Measurements from ENCODE around the gene CFAP46.

DNA sequence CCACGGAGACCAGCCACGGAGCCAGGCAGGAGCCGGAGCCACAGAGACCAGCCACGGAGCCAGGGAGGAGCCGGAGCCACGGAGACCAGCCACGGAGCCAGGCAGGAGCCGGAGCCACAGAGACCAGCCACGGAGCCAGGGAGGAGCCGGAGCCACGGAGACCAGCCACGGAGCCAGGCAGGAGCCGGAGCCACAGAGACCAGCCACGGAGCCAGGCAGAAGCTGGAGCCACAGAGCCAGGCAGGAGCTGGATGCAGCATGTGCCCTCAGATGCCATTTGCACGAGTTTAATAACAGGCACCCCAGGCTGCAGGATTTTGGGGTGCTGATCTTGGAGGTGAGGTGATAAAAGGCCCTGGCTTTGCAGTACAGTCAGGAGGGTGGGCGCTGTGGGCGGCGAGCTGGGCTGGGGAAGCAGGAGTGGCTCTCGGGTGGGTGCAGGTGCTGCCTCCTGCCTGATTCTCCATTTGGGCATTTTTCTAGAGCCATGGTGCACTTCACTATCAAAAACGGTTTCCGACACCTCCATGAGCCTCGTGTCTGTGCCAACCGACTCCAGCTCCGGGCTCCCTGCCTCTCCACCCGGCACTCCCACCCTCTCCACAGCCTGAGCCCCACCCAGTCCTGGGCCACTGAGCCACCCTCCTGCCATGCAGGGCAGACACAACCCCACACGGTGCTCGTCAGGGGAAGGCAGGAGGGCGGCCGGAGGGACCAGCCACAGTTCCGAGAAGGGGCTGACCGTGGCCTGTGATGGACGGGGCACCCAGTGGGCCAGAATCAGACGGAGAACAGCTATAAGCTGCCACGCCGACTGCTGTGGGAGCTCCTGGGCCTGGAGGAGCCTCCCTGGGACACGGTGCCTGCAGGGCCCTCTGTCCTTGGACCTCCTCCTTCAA is 115.6 kb downstream of the CFAP46 start:
- TF ChIP-seq RAD21 (IDR thresholded peaks at IDR 0.05; ENCODE audit: insufficient read depth, low read depth, low read length), result no peak
- TF ChIP-seq EZH2 (IDR thresholded peaks at IDR 0.05; ENCODE audit: borderline replicate concordance, control insufficient read depth, low read depth, low read length), result no peak
- TF ChIP-seq, protein P1, sequence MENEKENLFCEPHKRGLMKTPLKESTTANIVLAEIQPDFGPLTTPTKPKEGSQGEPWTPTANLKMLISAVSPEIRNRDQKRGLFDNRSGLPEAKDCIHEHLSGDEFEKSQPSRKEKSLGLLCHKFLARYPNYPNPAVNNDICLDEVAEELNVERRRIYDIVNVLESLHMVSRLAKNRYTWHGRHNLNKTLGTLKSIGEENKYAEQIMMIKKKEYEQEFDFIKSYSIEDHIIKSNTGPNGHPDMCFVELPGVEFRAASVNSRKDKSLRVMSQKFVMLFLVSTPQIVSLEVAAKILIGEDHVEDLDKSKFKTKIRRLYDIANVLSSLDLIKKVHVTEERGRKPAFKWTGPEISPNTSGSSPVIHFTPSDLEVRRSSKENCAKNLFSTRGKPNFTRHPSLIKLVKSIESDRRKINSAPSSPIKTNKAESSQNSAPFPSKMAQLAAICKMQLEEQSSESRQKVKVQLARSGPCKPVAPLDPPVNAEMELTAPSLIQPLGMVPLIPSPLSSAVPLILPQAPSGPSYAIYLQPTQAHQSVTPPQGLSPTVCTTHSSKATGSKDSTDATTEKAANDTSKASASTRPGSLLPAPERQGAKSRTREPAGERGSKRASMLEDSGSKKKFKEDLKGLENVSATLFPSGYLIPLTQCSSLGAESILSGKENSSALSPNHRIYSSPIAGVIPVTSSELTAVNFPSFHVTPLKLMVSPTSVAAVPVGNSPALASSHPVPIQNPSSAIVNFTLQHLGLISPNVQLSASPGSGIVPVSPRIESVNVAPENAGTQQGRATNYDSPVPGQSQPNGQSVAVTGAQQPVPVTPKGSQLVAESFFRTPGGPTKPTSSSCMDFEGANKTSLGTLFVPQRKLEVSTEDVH (IDR thresholded peaks at IDR 0.05; ENCODE audit: low read depth, partially characterized antibody), result no peak
- TF ChIP-seq, protein P2, sequence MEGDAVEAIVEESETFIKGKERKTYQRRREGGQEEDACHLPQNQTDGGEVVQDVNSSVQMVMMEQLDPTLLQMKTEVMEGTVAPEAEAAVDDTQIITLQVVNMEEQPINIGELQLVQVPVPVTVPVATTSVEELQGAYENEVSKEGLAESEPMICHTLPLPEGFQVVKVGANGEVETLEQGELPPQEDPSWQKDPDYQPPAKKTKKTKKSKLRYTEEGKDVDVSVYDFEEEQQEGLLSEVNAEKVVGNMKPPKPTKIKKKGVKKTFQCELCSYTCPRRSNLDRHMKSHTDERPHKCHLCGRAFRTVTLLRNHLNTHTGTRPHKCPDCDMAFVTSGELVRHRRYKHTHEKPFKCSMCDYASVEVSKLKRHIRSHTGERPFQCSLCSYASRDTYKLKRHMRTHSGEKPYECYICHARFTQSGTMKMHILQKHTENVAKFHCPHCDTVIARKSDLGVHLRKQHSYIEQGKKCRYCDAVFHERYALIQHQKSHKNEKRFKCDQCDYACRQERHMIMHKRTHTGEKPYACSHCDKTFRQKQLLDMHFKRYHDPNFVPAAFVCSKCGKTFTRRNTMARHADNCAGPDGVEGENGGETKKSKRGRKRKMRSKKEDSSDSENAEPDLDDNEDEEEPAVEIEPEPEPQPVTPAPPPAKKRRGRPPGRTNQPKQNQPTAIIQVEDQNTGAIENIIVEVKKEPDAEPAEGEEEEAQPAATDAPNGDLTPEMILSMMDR (IDR thresholded peaks at IDR 0.05 in 2 of 3, conservative IDR thresholded peaks at IDR 0.05 in 1 of 3; ENCODE audit: control insufficient read depth in 2 of 3, extremely low read depth in 1 of 3, insufficient read depth in 1 of 3, low read depth in 3 of 3, low read length in 3 of 3), result no peak
- TF ChIP-seq, protein P3, sequence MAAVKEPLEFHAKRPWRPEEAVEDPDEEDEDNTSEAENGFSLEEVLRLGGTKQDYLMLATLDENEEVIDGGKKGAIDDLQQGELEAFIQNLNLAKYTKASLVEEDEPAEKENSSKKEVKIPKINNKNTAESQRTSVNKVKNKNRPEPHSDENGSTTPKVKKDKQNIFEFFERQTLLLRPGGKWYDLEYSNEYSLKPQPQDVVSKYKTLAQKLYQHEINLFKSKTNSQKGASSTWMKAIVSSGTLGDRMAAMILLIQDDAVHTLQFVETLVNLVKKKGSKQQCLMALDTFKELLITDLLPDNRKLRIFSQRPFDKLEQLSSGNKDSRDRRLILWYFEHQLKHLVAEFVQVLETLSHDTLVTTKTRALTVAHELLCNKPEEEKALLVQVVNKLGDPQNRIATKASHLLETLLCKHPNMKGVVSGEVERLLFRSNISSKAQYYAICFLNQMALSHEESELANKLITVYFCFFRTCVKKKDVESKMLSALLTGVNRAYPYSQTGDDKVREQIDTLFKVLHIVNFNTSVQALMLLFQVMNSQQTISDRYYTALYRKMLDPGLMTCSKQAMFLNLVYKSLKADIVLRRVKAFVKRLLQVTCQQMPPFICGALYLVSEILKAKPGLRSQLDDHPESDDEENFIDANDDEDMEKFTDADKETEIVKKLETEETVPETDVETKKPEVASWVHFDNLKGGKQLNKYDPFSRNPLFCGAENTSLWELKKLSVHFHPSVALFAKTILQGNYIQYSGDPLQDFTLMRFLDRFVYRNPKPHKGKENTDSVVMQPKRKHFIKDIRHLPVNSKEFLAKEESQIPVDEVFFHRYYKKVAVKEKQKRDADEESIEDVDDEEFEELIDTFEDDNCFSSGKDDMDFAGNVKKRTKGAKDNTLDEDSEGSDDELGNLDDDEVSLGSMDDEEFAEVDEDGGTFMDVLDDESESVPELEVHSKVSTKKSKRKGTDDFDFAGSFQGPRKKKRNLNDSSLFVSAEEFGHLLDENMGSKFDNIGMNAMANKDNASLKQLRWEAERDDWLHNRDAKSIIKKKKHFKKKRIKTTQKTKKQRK (IDR thresholded peaks at IDR 0.05; ENCODE audit: low read depth, low read length), result no peak
- TF ChIP-seq SUZ12 (IDR thresholded peaks at IDR 0.05; ENCODE audit: unreplicated experiment), result no peak
- TF ChIP-seq, protein P4, sequence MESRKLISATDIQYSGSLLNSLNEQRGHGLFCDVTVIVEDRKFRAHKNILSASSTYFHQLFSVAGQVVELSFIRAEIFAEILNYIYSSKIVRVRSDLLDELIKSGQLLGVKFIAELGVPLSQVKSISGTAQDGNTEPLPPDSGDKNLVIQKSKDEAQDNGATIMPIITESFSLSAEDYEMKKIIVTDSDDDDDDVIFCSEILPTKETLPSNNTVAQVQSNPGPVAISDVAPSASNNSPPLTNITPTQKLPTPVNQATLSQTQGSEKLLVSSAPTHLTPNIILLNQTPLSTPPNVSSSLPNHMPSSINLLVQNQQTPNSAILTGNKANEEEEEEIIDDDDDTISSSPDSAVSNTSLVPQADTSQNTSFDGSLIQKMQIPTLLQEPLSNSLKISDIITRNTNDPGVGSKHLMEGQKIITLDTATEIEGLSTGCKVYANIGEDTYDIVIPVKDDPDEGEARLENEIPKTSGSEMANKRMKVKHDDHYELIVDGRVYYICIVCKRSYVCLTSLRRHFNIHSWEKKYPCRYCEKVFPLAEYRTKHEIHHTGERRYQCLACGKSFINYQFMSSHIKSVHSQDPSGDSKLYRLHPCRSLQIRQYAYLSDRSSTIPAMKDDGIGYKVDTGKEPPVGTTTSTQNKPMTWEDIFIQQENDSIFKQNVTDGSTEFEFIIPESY (IDR thresholded peaks at IDR 0.05), result no peak
- TF ChIP-seq POLR2AphosphoS5 (IDR thresholded peaks at IDR 0.05; ENCODE audit: low read length), result no peak
- TF ChIP-seq, protein P5, sequence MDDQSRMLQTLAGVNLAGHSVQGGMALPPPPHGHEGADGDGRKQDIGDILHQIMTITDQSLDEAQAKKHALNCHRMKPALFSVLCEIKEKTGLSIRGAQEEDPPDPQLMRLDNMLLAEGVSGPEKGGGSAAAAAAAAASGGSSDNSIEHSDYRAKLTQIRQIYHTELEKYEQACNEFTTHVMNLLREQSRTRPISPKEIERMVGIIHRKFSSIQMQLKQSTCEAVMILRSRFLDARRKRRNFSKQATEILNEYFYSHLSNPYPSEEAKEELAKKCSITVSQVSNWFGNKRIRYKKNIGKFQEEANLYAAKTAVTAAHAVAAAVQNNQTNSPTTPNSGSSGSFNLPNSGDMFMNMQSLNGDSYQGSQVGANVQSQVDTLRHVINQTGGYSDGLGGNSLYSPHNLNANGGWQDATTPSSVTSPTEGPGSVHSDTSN (IDR thresholded peaks at IDR 0.05; ENCODE audit: insufficient replicate concordance, low read depth, low read length), result no peak
- TF ChIP-seq CEBPB (IDR thresholded peaks at IDR 0.05; ENCODE audit: borderline replicate concordance in 1 of 2, low read depth in 2 of 2, low read length in 2 of 2), result no peak
- TF ChIP-seq, protein P6, sequence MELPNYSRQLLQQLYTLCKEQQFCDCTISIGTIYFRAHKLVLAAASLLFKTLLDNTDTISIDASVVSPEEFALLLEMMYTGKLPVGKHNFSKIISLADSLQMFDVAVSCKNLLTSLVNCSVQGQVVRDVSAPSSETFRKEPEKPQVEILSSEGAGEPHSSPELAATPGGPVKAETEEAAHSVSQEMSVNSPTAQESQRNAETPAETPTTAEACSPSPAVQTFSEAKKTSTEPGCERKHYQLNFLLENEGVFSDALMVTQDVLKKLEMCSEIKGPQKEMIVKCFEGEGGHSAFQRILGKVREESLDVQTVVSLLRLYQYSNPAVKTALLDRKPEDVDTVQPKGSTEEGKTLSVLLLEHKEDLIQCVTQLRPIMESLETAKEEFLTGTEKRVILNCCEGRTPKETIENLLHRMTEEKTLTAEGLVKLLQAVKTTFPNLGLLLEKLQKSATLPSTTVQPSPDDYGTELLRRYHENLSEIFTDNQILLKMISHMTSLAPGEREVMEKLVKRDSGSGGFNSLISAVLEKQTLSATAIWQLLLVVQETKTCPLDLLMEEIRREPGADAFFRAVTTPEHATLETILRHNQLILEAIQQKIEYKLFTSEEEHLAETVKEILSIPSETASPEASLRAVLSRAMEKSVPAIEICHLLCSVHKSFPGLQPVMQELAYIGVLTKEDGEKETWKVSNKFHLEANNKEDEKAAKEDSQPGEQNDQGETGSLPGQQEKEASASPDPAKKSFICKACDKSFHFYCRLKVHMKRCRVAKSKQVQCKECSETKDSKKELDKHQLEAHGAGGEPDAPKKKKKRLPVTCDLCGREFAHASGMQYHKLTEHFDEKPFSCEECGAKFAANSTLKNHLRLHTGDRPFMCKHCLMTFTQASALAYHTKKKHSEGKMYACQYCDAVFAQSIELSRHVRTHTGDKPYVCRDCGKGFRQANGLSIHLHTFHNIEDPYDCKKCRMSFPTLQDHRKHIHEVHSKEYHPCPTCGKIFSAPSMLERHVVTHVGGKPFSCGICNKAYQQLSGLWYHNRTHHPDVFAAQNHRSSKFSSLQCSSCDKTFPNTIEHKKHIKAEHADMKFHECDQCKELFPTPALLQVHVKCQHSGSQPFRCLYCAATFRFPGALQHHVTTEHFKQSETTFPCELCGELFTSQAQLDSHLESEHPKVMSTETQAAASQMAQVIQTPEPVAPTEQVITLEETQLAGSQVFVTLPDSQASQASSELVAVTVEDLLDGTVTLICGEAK (IDR thresholded peaks at IDR 0.05; ENCODE audit: borderline replicate concordance), result no peak
- TF ChIP-seq TAF1 (IDR thresholded peaks at IDR 0.05; ENCODE audit: borderline replicate concordance, low read depth, low read length), result no peak
- no peak for TF ChIP-seq MYC (IDR thresholded peaks at IDR 0.05; ENCODE audit: insufficient read depth, insufficient read length, insufficient replicate concordance, low read length, severe bottlenecking)
- no peak for TF ChIP-seq POLR2A (IDR thresholded peaks at IDR 0.05; ENCODE audit: low read depth, low read length)
